ENCODE results near the gene RBFOX1. TPM values are rescaled to one million over a fixed set of nuclear protein-coding genes. Genes with fewer than 3 reads are reported as not detected.

The RBFOX1 gene
- total and polyA plus RNA-seq, 10 of the 15 experiments (the other 5 are each of a cell fraction or from before 2014, with no cell fraction given) = 0.87 TPM; not detected in 9

DNA sequence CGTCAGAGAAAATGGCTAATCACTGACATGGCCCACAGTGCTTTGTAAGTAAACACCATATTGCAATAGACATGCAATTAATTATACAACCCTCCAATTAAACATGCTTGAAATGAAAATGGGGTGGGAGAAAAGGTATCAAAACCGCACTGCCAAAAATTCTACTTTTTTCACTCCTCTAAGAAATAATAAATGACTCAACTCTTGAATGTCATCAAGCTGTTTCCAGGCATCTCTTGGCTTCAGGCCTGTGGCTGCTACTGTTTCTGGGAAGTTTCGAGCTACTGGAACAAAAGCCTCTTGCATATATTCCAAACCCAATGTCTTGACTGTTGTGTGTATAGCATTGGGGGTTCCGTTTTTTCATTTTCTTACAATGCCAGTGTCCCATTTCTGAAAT, 412.6 kb downstream of the RBFOX1 start:
- Histone ChIP-seq H3K9ac (ENCODE audit: control insufficient read depth, insufficient read depth, low read length) (no peak overlapping the region), H3K27me3 (replicated peaks in 1 of 2; ENCODE audit: control insufficient read depth in 2 of 2, insufficient read depth in 2 of 2, low read length in 1 of 2) (no peaks in the 10 kb centered on the region), H3K27ac (ENCODE audit: control insufficient read depth, insufficient read depth) (no peak overlapping the region), H3K4me3 (no peak overlapping the region), H3K36me3 (ENCODE audit: control insufficient read depth in 2 of 2, insufficient read depth in 2 of 2, low read length in 1 of 2) (no peaks in the 10 kb centered on the region), H4K20me1 (ENCODE audit: control insufficient read depth, insufficient read depth) (no peaks in the 10 kb centered on the region), H3K9me3 (replicated peaks; ENCODE audit: control insufficient read depth, insufficient read depth, low read length) (no peaks in the 10 kb centered on the region; the same call in 2 of the 3 replicates), H3K4me1 (ENCODE audit: control insufficient read depth, insufficient read depth, low read length) (no peaks in the 10 kb centered on the region), H3K4me2 (ENCODE audit: control insufficient read depth, insufficient read depth) (no peak overlapping the region), H3K79me2 (ENCODE audit: control insufficient read depth, insufficient read depth, low read length) (no peaks in the 10 kb centered on the region), H2AFZ (ENCODE audit: control insufficient read depth, low read depth, low read length) (no peak overlapping the region)
- BruUV-seq (replicated peaks) = no TSS peak
- ChIA-PET CTCF (no interaction called here), SMC1A (ENCODE audit: uncharacterized antibody, unreplicated experiment) (no interaction called here), RAD21 (ENCODE audit: unreplicated experiment) (no interaction called here), POLR2A (no interaction called here)
- DNase-seq (ENCODE audit: low read depth, low spot score) = no peak
- intact Hi-C loops (cut with micrococcal nuclease; ENCODE audit: unreplicated experiment) = no loop called here
- WGBS (ENCODE audit: insufficient coverage, insufficient replicate concordance, low lambda C conversion rate, missing lambda C conversion rate) = 13% methylated on average over 4 of the region's 4 CpGs
- FAIRE-seq = no peak
- in situ Hi-C loops (cut with MboI) = no loop called here
- no peak for ATAC-seq
- no peak for TF ChIP-seq ZBED1 (IDR thresholded peaks at IDR 0.05; ENCODE audit: borderline replicate concordance)
- no peak for TF ChIP-seq SREBF1 (IDR thresholded peaks at IDR 0.05; ENCODE audit: low read length)
- TF ChIP-seq MYB (IDR thresholded peaks at IDR 0.05; ENCODE audit: borderline replicate concordance, low read depth, low read length) = no peak
- no peak for TF ChIP-seq TCF12 (IDR thresholded peaks at IDR 0.05; ENCODE audit: low read depth, low read length)
- TF ChIP-seq, protein P1, sequence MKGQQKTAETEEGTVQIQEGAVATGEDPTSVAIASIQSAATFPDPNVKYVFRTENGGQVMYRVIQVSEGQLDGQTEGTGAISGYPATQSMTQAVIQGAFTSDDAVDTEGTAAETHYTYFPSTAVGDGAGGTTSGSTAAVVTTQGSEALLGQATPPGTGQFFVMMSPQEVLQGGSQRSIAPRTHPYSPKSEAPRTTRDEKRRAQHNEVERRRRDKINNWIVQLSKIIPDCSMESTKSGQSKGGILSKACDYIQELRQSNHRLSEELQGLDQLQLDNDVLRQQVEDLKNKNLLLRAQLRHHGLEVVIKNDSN (IDR thresholded peaks at IDR 0.05; ENCODE audit: borderline replicate concordance, extremely low read length, insufficient read depth, low read depth, low read length) = no peak
- TF ChIP-seq SMARCA5 (IDR thresholded peaks at IDR 0.05) = no peak
- TF ChIP-seq CREB1 (IDR thresholded peaks at IDR 0.05; ENCODE audit: low read depth) = no peak

DNA sequence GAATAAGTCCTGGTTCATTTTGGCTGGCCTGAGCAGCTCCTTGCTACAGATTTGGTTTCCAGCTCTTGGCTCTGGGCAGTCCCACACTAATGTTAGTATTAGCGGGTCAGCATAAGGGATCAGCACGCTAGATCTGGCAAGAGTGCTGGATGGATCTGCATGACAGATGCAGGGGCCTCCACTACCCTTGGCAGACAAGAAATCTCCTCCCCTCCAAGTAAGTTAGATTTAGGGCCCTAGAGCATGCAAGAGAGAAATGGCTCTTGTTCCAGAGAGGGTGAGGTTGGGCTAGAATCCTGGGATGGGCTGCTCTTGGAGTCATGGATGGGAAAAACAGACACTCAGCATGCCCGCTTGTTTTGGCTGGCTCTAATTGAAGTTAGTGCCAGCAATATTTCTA, 414.3 kb downstream of the RBFOX1 start:
- SMC1A ChIA-PET (ENCODE audit: uncharacterized antibody, unreplicated experiment) = no interaction called here
- Histone ChIP-seq H3K36me3 (ENCODE audit: control insufficient read depth in 2 of 2, insufficient read depth in 2 of 2, low read length in 1 of 2) (no peaks in the 10 kb centered on the region), H3K9ac (ENCODE audit: control insufficient read depth, insufficient read depth, low read length) (no peak overlapping the region), H3K4me3 (no peak overlapping the region), H3K27ac (ENCODE audit: control insufficient read depth, insufficient read depth) (no peak overlapping the region), H3K79me2 (ENCODE audit: control insufficient read depth, insufficient read depth, low read length) (no peaks in the 10 kb centered on the region), H4K20me1 (ENCODE audit: control insufficient read depth, insufficient read depth) (no peaks in the 10 kb centered on the region), H2AFZ (ENCODE audit: control insufficient read depth, low read depth, low read length) (no peak overlapping the region), H3K9me3 (replicated peaks; ENCODE audit: control insufficient read depth, insufficient read depth, low read length) (no peaks in the 10 kb centered on the region), H3K4me2 (ENCODE audit: control insufficient read depth, insufficient read depth) (no peak overlapping the region), H3K4me1 (ENCODE audit: control insufficient read depth, insufficient read depth, low read length) (no peaks in the 10 kb centered on the region), H3K27me3 (replicated peaks in 1 of 2; ENCODE audit: control insufficient read depth in 2 of 2, insufficient read depth in 2 of 2, low read length in 1 of 2) (no peaks in the 10 kb centered on the region)
- POLR2A ChIA-PET = no interaction called here
- 68% methylated on average over 3 of the region's 3 CpGs for WGBS (ENCODE audit: insufficient coverage, insufficient replicate concordance, low lambda C conversion rate, missing lambda C conversion rate)
- TF ChIP-seq MEF2B (IDR thresholded peaks at IDR 0.05; ENCODE audit: partially characterized antibody, poor library complexity, severe bottlenecking) (no peak), CBX5 (IDR thresholded peaks at IDR 0.05; ENCODE audit: low read depth) (no peak), HCFC1 (IDR thresholded peaks at IDR 0.05; ENCODE audit: low read length) (no peak), TCF7 (IDR thresholded peaks at IDR 0.05; ENCODE audit: borderline replicate concordance) (no peak)
- TF ChIP-seq, protein P2, sequence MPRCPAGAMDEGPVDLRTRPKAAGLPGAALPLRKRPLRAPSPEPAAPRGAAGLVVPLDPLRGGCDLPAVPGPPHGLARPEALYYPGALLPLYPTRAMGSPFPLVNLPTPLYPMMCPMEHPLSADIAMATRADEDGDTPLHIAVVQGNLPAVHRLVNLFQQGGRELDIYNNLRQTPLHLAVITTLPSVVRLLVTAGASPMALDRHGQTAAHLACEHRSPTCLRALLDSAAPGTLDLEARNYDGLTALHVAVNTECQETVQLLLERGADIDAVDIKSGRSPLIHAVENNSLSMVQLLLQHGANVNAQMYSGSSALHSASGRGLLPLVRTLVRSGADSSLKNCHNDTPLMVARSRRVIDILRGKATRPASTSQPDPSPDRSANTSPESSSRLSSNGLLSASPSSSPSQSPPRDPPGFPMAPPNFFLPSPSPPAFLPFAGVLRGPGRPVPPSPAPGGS (IDR thresholded peaks at IDR 0.05; ENCODE audit: borderline replicate concordance, insufficient read depth, low read depth, low read length, poor library complexity, severe bottlenecking) = no peak
- ATAC-seq = no peak
- RAD21 ChIA-PET (ENCODE audit: unreplicated experiment) = no interaction called here
- intact Hi-C loops (cut with micrococcal nuclease; ENCODE audit: unreplicated experiment) = no loop called here
- DNase-seq (ENCODE audit: low read depth, low spot score) = no peak
- CTCF ChIA-PET = no interaction called here
- BruUV-seq (replicated peaks) = no TSS peak
- in situ Hi-C loops (cut with MboI) = no loop called here
- no peak for FAIRE-seq

Data from GM12878 (cell line).